Raji (cell line): ENCODE measurements around the gene RBM34.
A peak's percentile ranks its signal among the peaks of the same experiment; 100 is the strongest.

Experiments
- POLR2A ChIP-seq: IDR thresholded peaks from 2 replicates; pipeline ENCODE4 v1.6.1; 2011; ENCODE audit warnings: low read depth, low read length, control low read depth; ENCODE audit not compliant: insufficient read depth

Gene RBM34

DNA sequence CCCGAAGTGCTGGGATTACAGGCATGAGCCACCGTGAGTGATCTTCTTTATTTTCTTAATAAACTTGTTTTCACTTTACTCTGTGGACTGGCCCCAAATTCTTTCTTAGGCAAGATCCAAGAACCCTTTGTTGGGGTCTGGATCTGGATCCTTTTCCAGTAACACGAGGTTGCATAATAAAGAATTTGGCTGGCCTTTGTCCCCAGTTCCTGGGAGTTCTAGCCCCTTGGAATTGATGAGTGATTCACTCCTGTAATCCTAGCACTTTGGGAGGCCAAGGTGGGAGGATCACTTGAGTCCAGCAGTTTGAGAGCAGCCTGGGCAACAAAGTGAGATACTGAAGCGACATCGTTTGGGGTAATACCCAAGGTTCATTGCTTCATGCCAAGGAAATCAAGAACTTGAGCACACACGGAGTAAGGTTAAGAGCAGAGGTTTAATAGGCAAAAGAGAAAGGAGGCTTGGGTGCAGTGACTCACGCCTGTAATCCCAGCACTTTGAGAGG is 30.2 kb downstream of the RBM34 start:
- TF ChIP-seq POLR2A: no peak

DNA sequence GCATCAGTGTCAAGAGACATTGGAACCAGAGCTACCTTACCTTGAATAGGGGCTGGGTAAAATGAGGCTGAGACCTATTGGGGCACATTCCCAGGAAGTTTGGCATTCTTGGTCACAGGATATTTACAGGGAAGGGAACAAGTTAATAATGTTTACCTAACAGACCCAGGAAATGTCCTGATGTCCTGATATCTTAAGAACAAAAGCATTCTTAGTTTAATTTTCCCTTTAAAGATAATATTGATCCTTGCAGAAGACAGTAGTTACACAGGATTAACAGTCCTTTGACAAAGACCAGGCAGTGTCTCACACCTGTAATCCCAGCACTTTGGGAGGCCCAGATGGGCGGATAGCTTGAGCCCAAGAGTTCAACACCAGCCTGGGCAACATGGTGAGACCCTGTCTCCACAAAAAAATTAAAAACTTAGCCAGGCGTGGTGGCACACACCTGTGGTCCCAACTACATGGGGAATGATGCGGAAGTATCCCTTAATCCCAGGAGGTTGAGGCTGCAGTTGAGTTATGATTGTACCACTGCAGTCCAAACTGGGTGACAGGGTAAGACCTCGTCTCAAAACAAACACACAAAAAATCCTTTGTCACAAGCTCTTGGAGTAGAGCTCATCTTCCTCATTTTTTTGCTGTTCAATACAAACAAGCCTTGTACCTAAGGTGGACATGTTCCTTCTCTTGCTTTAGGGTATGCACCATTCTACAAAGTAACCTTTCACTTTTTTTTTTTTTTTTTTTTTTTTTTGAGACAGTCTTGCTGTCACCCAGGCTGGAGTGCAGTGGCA is 31.1 kb downstream of the RBM34 start:
- TF ChIP-seq POLR2A: no peak

DNA sequence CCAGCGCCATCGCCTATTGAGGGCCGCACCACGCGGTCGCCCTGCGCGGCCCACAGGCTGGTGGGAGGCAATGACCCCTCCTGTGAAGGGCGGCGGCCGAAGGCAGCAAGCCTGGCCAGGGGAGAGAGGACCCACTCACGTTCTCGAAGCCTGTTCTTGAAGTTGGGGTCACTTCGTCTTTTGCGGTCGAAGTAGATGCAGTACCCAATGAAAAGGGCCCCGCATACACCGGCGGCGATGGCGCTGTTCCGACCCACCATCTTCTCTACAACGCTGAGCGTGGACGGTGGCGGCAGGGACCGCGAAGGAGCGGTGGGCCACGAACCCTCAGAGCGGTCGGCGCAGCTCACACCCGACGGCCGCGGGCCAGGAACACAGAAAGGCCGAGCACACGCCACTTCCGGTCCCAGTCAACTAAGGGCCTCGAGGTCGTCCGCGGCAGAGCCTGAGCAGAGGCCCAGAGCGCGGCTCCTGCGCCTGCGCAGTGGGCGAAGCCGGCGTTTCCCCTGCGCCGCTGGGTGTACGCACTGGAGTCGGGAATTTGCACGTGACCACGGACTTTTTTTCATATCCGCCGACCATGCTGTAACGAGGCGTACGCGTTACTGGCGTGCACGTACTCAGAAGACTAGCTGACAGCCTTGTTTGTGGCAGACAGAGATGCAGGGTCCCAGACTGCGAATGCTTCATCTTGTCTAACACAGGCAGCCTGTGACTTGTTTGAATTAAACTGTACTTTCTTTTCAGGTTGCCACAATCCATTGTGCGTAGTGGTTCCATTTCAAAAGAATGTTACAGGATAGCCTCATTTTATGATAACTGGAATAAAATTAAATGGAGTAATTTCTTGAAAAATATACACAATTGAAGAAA is 32.4 kb downstream of the RBM34 start, which contains the start of gene TOMM20:
Gene TOMM20, minus strand, starts transcription at position 382 of the 873 bp plus-strand sequence. Its CDS starts 122 bp downstream, at position 260.
- peak; percentile 96 for TF ChIP-seq POLR2A

DNA sequence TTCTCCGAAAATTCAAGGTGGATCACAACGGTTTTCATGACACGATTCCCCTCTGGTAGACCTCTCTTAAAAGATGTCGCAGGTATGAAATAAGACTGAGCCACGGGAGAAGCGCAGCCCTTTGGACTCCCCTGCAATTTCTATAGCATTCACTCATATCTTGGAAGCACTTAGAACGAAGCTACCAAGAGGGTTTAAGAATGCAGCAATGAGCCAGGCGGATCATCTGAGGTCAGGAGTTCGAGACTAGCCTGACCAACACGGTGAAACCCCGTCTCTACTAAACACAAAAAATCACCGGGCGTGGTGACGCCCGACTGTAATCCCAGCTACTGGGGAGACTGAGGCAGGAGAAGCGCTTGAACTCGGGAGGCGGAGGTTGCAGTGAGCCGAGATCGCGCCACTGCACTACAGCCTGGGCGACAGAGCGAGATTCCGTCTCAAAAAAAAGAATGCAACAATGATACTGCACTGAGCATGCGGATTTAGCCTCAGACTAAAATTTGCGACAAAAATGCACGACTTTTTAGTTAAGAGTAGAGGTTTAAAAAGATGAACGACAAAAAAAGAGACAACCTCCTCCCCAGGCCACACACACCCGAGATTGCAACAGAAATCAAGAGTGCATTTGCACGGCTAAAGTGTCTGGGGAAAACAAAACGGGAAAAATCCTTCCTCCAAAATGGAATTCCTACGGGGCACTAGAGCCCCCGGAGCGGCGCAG is 33.2 kb downstream of the RBM34 start:
- no peak for TF ChIP-seq POLR2A

DNA sequence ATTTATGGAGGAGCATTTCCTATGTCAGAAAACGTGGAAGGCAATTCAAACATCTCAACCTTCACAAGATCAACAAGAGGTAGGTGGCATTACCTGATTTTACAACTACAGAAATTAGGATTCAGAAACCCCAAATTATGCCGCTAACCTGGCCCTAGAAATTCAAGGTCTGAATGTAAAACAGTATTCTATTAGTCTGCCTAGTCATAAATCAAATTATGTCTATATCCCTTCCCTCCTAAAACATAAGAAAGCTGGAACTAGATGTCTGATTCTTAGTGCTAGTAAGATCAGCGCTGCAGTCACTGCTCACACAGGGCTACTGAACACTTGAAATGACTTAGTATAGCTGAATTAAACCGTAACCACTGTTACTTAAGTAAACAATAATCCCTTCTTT is 33.8 kb downstream of the RBM34 start:
- TF ChIP-seq POLR2A: no peak

- no peak for TF ChIP-seq POLR2A
These were observed 36.4 kb downstream of the RBM34 start for GRCh38 chr1:235124665-235125064.

GRCh38 chr1:235124111-235124510 is 36.9 kb downstream of the RBM34 start:
- no peak for TF ChIP-seq POLR2A

DNA sequence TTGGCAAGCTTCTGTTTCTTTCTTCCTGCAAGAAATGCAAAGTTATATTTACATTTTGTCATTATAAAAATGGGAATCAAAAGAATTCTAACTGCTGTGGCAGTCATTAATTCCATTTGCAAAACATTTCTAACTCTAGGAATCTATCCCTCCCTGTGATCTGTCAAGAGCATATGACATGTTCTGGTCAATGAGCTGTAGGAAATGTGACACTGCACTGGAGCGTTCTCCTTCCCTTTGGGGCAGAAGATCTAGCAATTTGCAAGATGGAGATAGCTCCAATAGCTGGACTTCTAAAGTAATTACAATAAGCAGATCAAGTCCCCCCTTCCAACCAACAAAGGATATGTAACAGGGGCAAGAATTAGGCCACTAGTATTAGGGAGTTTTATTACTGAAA is 38.7 kb downstream of the RBM34 start:
- TF ChIP-seq POLR2A: no peak

DNA sequence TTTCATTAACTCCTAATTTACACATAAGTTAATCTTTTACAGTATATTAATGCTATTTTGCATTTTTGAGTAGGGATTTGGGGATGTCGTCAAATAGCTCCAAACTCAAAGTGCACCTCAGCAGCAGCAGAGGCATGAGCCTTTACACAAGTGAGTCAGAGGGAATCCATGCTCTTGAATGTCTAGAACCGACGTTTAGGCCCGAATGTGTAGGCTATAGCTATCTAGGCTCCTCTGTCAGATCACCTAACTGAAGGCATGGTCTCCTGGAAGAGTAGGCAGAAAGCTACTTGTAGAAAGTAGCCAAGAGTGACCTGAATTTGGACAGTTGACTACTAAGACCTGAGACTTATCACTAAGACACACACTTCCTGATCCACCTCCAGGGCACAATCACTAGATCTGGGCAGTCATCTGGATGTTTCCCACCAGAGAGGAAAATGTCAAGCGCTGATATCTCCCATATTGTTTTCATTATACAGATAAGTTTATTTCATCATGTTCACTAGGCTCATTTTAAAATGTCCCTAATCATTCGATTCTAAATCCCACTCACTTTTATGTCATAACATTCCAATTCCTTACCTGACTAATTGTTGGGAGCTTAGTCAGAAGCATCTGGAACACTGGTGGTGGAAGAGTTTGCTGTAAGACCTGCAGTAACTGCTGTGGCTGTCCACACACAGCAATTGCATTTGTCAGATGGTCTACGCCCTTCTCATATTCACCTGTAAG is 47.7 kb downstream of the RBM34 start:
- TF ChIP-seq POLR2A: no peak

GRCh38 chr1:235112297-235113182 is 48.5 kb downstream of the RBM34 start:
- no peak for TF ChIP-seq POLR2A

GRCh38 chr1:235111107-235111506 is 49.9 kb downstream of the RBM34 start:
- TF ChIP-seq POLR2A: no peak

GRCh38 chr1:235108876-235109275 is 52.2 kb downstream of the RBM34 start:
- no peak for TF ChIP-seq POLR2A

GRCh38 chr1:235108185-235108593 is 52.9 kb downstream of the RBM34 start:
- no peak for TF ChIP-seq POLR2A
